ENCODE results near the gene TSPEAR. TPM values are rescaled to one million over a fixed set of nuclear protein-coding genes. Genes with fewer than 3 reads are reported as not detected.
A peak's percentile ranks its signal among the peaks of the same experiment; 100 is the strongest.

Gene TSPEAR
- total RNA-seq, 1 donor: not detected

- no peaks in the 10 kb centered on the region for H3K36me3 ChIP-seq (ENCODE audit: insufficient read depth, low read length)
- H4K20me1 ChIP-seq (ENCODE audit: insufficient read depth, low read length): no peaks in the 10 kb centered on the region
- H3K4me3 ChIP-seq (ENCODE audit: insufficient read depth, low read length): no peak overlapping the region
- TF ChIP-seq CTCF (IDR thresholded peaks at IDR 0.05; ENCODE audit: extremely low read depth, low read depth, low read length): no peak
- H3K27me3 ChIP-seq (ENCODE audit: insufficient read depth, low read length): peaks cover 65% of the 10 kb centered on the region
- H3K9me3 ChIP-seq (ENCODE audit: low read depth, low read length): no peaks in the 10 kb centered on the region
- H3K4me2 ChIP-seq (ENCODE audit: insufficient read depth, low read length): no peak overlapping the region
- H3K79me2 ChIP-seq (ENCODE audit: insufficient read depth, low read length): no peaks in the 10 kb centered on the region
- DNase-seq (ENCODE audit: insufficient read length, low spot score, missing footprints): peak; percentile 30
- no peak overlapping the region for H3K27ac ChIP-seq (ENCODE audit: low read depth, low read length)
- H2AFZ ChIP-seq (ENCODE audit: low read length): no peak overlapping the region
- no peaks in the 10 kb centered on the region for H3K4me1 ChIP-seq (ENCODE audit: insufficient read depth, low read length)
These were observed 3.5 kb upstream of the TSPEAR start for GRCh38 chr21:44714905-44715304.

GRCh38 chr21:44713846-44714245 is 2.5 kb upstream of the TSPEAR start:
- no peak for TF ChIP-seq CTCF (IDR thresholded peaks at IDR 0.05; ENCODE audit: extremely low read depth, low read depth, low read length)
- Histone ChIP-seq H3K79me2 (ENCODE audit: insufficient read depth, low read length) (no peaks in the 10 kb centered on the region), H4K20me1 (ENCODE audit: insufficient read depth, low read length) (no peaks in the 10 kb centered on the region), H3K27me3 (ENCODE audit: insufficient read depth, low read length) (peaks cover 72% of the 10 kb centered on the region), H3K4me2 (ENCODE audit: insufficient read depth, low read length) (no peak overlapping the region), H3K4me1 (ENCODE audit: insufficient read depth, low read length) (no peaks in the 10 kb centered on the region), H2AFZ (ENCODE audit: low read length) (no peak overlapping the region), H3K4me3 (ENCODE audit: insufficient read depth, low read length) (no peak overlapping the region), H3K9me3 (ENCODE audit: low read depth, low read length) (no peaks in the 10 kb centered on the region), H3K36me3 (ENCODE audit: insufficient read depth, low read length) (no peaks in the 10 kb centered on the region), H3K27ac (ENCODE audit: low read depth, low read length) (no peak overlapping the region)
- no peak for DNase-seq (ENCODE audit: insufficient read length, low spot score, missing footprints)

GRCh38 chr21:44713130-44713529 is 1.8 kb upstream of the TSPEAR start:
- H3K79me2 ChIP-seq (ENCODE audit: insufficient read depth, low read length): no peaks in the 10 kb centered on the region
- no peak for TF ChIP-seq CTCF (IDR thresholded peaks at IDR 0.05; ENCODE audit: extremely low read depth, low read depth, low read length)
- no peaks in the 10 kb centered on the region for H3K4me1 ChIP-seq (ENCODE audit: insufficient read depth, low read length)
- H3K36me3 ChIP-seq (ENCODE audit: insufficient read depth, low read length): no peaks in the 10 kb centered on the region
- H2AFZ ChIP-seq (ENCODE audit: low read length): no peak overlapping the region
- H3K4me3 ChIP-seq (ENCODE audit: insufficient read depth, low read length): no peak overlapping the region
- no peaks in the 10 kb centered on the region for H3K9me3 ChIP-seq (ENCODE audit: low read depth, low read length)
- no peak overlapping the region for H3K27ac ChIP-seq (ENCODE audit: low read depth, low read length)
- H4K20me1 ChIP-seq (ENCODE audit: insufficient read depth, low read length): no peaks in the 10 kb centered on the region
- peaks cover 72% of the 10 kb centered on the region for H3K27me3 ChIP-seq (ENCODE audit: insufficient read depth, low read length)
- H3K4me2 ChIP-seq (ENCODE audit: insufficient read depth, low read length): no peak overlapping the region
- peak; percentile 62 for DNase-seq (ENCODE audit: insufficient read length, low spot score, missing footprints)

GRCh38 chr21:44712203-44713028 is 1.0 kb upstream of the TSPEAR start:
- TF ChIP-seq CTCF (IDR thresholded peaks at IDR 0.05; ENCODE audit: extremely low read depth, low read depth, low read length): no peak
- no peaks in the 10 kb centered on the region for H3K9me3 ChIP-seq (ENCODE audit: low read depth, low read length)
- no peak overlapping the region for H2AFZ ChIP-seq (ENCODE audit: low read length)
- no peak overlapping the region for H3K27ac ChIP-seq (ENCODE audit: low read depth, low read length)
- H3K27me3 ChIP-seq (ENCODE audit: insufficient read depth, low read length): peaks cover 74% of the 10 kb centered on the region
- no peaks in the 10 kb centered on the region for H3K36me3 ChIP-seq (ENCODE audit: insufficient read depth, low read length)
- H3K79me2 ChIP-seq (ENCODE audit: insufficient read depth, low read length): no peaks in the 10 kb centered on the region
- H4K20me1 ChIP-seq (ENCODE audit: insufficient read depth, low read length): no peaks in the 10 kb centered on the region
- peak; percentile 51 for DNase-seq (ENCODE audit: insufficient read length, low spot score, missing footprints)
- no peaks in the 10 kb centered on the region for H3K4me1 ChIP-seq (ENCODE audit: insufficient read depth, low read length)
- no peak overlapping the region for H3K4me3 ChIP-seq (ENCODE audit: insufficient read depth, low read length)
- H3K4me2 ChIP-seq (ENCODE audit: insufficient read depth, low read length): no peak overlapping the region

Measured in osteoblast (primary cell).